Fibroblast of skin of scalp (primary cell): ENCODE data around the gene MYZAP.

Source experiments
- DNase-seq: peaks from one replicate; pipeline ENCODE4 v3.0.0-alpha.2; 2013

Gene MYZAP

GRCh38 chr15:57631386-57632110 is 39.8 kb downstream of the MYZAP start:
- DNase-seq: no peak

GRCh38 chr15:57634290-57634689 is 42.6 kb downstream of the MYZAP start:
- no peak for DNase-seq

GRCh38 chr15:57635300-57635909 is 43.7 kb downstream of the MYZAP start:
- no peak for DNase-seq

GRCh38 chr15:57637846-57638245 is 46.1 kb downstream of the MYZAP start:
- no peak for DNase-seq

GRCh38 chr15:57639306-57639705 is 47.6 kb downstream of the MYZAP start:
- DNase-seq: no peak

- peak; percentile 22 for DNase-seq
These were observed 49.4 kb downstream of the MYZAP start for GRCh38 chr15:57640930-57641682.

GRCh38 chr15:57643826-57644225 is 52.1 kb downstream of the MYZAP start:
- no peak for DNase-seq

- no peak for DNase-seq
These were observed 54.4 kb downstream of the MYZAP start for GRCh38 chr15:57646087-57646486.

- no peak for DNase-seq
These were observed 55.5 kb downstream of the MYZAP start for GRCh38 chr15:57647071-57647790.

GRCh38 chr15:57647791-57648130 is 56.1 kb downstream of the MYZAP start:
- DNase-seq: no peak

GRCh38 chr15:57649138-57649537 is 57.4 kb downstream of the MYZAP start:
- no peak for DNase-seq

GRCh38 chr15:57651445-57651844 is 59.7 kb downstream of the MYZAP start:
- DNase-seq: no peak

- DNase-seq: no peak
These were observed 60.8 kb downstream of the MYZAP start for GRCh38 chr15:57652481-57652880.

- peak; percentile 74 for DNase-seq
These were observed 62.6 kb downstream of the MYZAP start for GRCh38 chr15:57654153-57654852.

- DNase-seq: no peak
These were observed 63.3 kb downstream of the MYZAP start for GRCh38 chr15:57655053-57655452.

GRCh38 chr15:57655809-57656208 is 64.1 kb downstream of the MYZAP start:
- no peak for DNase-seq

- no peak for DNase-seq
These were observed 64.7 kb downstream of the MYZAP start for GRCh38 chr15:57656434-57656833.

- no peak for DNase-seq
These were observed 65.9 kb downstream of the MYZAP start for GRCh38 chr15:57657619-57658018.

GRCh38 chr15:57662091-57662744 is 70.5 kb downstream of the MYZAP start:
- DNase-seq: no peak

- no peak for DNase-seq
These were observed 71.1 kb downstream of the MYZAP start for GRCh38 chr15:57662802-57663201.

- DNase-seq: no peak
These were observed 71.6 kb downstream of the MYZAP start for GRCh38 chr15:57663262-57663661.

GRCh38 chr15:57665194-57665593 is 73.5 kb downstream of the MYZAP start:
- DNase-seq: no peak
